GM18499 (cell line): ENCODE results near the gene GNA14.

Source experiments
- ATAC-seq: cut with Tn5 transposase; IDR thresholded peaks from one replicate; pipeline ENCODE4 v1.9.1; 2021; ENCODE audit warnings: moderate number of reproducible peaks; ENCODE audit not compliant: insufficient read depth, unreplicated experiment

The GNA14 gene

DNA sequence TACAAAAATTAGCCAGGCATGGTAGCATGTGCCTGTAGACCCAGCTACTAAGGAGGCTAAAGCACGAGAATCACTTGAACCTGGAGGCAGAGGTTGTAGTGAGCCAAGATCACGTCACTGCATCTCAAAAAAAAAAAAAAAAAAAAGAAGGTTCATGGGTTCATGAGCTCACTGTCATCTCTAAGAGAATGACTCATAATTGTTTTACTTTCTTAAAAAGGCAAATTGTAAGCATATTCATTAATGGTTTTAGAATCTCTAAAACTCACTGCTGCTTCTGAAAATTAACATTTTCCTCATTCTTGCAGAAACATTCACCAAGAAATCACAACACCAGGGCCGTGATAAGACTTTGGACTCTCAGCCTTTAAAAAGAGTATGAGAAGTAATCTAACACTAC, 103.6 kb downstream of the GNA14 start:
- ATAC-seq: no peak

DNA sequence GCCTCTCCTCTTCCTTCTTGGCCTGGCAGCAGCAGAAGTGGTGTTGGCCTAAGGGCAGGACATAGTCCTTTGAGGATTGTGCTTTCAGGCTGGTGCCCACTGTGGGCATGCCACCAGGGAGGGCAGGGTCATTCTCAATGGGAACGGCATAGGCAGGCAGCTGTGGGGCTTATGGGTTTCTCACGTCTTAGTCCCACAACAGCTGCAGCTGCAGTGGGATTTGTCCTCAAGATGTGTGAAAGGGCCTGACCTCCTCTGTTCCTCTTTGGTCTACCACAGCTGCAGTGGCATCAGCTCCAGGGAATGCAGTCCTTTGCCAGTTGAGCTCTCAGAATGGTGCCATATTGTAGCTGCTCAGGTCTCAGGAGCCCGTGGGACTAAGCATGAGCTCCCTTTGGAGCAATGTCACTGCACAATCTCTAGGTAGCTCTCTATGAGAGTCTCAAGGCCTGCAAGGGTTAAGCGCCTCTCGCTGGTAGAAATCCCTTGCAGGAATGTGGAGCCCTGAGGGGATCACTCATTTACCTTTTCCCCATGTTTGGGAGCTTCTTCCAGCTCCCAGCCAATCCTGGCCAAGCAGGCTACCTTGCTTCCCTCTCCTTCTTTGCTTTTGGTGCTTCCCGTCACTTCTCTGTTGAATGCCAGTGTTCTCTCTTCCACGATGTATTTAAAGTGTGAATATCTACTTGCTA, 104.8 kb downstream of the GNA14 start:
- ATAC-seq: no peak

- ATAC-seq: no peak
These were observed 106.5 kb downstream of the GNA14 start for GRCh38 chr9:77541600-77541999.

DNA sequence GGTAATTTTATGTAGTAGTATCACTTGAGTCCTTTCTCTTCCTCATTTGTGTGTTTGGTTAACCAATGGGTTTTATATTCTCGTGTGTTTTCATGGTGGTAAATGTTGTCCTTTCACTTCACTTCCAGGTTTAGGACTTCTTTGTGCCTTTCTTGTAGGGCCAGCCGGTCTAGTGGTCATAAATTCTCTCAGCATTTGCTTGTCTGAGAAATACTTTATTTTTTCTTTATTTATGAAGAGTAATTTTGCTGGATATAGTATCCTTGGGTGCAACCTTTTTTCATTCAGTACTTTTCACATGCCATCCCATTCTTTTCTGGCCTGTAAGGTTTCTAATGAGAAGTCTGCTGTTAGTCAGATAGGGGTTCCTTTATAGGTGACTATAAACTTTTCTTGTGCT, 107.1 kb downstream of the GNA14 start:
- no peak for ATAC-seq

DNA sequence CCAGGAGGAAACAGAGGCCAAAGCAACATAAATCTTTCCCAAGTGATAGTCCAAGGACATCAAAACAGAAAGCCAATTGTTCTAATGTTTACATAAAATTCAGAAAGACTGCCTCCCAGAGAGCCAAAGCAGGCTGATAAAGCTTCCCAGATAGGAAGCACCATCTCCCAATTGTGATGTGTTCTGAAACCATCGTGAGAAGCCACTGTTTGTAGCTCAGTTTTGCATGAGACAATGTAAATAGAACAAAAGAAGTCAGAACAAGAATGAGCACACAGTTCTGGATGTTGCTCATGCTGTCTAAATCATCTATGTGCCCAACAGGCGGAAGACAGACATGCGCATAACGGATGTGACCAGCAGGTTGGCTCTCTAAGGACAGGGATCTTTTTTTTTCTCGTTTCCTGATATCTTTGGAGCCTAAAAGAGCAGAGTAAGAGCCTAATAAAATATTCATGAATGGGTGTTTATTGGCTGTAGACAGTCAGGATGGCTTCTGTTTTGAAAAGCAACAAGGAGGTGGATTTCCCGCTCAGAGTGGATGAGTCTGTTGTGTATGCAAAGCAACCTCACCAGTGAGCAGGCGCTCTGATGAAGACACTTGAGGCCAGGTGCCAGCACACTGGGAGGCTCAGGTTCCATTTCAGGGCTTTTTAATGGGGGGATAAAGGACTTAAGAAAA, 113.6 kb downstream of the GNA14 start:
- ATAC-seq: no peak

- ATAC-seq: no peak
These were observed 114.5 kb downstream of the GNA14 start for GRCh38 chr9:77533671-77534070.

GRCh38 chr9:77532607-77533006, 115.5 kb downstream of the GNA14 start:
- ATAC-seq: no peak

DNA sequence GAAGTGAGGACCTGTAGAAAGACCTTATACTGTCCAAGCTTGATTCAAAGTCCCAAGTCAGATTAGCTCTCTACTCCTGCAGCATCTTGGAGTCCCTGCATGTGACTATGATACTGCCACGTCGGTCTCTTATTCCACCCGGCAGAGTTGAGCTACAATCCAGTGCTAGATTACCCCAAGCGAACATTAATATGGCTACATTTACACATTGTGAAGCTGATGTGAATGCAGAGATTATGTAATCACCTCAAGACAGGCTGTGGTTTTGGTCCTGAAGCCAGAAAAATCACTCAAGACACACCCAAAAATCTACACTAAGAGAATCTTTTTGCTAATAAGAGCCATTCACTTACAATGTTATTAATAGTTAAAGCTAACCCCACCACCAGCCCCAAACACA, 116.7 kb downstream of the GNA14 start:
- no peak for ATAC-seq

DNA sequence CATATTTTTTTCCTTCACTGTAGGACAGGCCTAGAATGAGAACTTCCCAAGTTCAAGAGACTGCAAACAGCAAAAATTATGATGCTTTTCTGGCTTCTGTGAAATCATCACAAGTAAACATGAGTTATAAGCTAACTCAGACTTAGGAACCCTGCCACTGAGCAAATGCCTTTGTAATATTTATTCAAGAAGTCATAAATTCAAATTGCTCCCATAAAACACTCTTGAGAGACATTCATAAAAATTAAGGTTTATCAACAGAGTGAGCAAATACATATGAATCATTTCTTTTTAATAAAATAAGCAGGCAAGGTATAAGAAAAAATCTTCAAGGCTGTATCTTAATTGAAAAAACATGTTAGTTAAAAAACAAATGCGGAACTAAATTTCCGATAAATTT, 124.2 kb downstream of the GNA14 start:
- ATAC-seq: no peak

GRCh38 chr9:77521091-77521490, 127.0 kb downstream of the GNA14 start:
- ATAC-seq: no peak

- ATAC-seq: no peak
These were observed 129.4 kb downstream of the GNA14 start for GRCh38 chr9:77518688-77519087.

DNA sequence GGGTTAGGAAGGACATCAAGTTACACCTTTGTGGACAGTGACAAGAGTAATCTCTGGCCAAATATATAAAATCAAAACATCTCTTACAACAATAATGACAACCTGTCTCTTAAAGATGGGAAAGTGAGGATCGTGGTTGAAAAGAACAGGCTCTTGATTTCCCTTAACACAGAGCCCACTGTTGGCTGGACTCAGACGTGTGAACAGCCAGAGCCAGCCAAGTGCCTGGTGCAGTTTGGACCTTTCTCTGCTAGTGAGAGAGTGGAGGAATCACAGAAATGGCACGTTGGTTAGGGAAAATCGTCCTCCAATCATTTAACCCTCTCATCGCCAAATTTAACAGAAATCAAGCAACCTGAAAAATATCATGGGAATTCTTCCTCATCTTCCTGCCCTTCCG, 131.3 kb downstream of the GNA14 start:
- ATAC-seq: no peak

DNA sequence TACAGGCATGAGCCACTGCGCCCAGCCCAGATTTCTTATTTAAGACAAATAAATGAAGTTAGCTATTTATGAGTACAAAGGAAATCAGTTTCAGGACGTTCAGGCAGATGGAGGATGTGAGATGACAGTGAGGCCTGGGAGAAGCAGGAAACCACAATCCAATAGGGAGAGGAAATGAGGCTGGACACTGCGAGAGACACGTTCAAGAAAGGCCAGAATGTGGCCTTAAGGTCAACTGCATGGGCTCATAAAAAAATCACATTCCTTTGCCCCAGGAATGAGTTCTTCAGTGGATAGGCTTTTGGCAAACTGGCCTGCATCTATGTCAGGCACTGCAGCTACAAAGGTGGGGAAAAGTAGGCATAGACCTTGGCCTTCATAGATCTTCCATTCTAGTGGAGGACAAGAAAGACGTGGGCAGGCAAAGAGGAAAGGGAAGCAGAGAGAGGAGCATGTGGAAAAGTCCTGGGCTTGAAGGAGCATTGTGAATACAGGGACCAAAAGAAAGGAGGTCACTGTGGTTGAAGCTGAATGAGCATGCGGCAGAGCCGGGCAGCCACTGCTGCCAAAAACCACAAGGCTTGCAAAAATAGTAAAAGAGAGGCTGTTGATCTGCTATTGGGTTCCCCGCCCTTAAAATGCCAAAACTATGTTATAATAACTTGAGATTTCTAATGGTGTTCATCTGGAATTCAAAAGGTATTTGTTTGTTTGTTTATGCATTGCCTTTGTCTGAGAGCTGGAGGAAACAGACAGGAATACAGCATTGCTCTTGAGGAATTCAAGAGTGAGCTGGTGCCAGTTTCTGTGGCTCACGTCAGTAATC, 133.0 kb downstream of the GNA14 start:
- ATAC-seq: no peak

- ATAC-seq: no peak
These were observed 134.7 kb downstream of the GNA14 start for GRCh38 chr9:77513457-77513856.

GRCh38 chr9:77512876-77513275, 135.2 kb downstream of the GNA14 start:
- no peak for ATAC-seq

DNA sequence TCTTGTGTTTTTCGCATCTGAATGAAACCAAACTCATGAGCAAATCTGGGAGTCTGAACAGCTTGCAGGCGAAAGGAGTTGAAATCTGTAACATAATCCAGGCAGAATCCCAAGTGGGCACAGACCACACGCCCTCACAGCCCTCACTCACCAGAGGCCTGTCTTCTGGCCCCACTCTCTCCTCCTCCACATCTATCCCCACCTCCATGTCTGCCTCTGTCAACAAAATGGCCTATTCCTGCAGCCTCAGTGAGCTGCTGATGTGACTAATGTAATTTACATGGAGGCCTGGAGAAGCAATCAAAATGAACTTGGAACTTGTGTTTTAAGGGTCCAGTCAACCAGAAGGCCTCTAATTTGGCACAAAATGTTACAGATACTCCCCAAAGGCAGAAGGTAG, 136.6 kb downstream of the GNA14 start:
- ATAC-seq: no peak

DNA sequence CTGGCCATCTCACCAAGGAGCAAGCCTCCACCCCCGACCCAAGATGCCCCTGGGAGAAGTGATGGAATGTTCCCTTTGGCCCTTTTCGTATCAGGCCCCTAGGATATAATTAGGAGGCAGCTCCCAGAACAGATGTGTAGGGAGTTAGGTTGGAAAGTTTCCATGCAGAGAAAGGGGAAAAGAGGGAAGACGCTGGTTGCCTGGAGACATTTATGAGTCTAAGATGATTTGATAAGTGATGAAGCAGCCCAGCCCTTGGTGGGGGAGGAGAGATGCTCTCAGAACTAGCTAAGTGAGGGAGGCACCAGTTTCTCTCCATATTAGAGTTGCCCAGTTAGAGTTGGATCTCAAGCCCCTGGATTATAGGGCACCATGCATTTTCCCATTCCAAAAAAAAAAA, 137.5 kb downstream of the GNA14 start:
- ATAC-seq: no peak

GRCh38 chr9:77508396-77508795, 139.7 kb downstream of the GNA14 start:
- ATAC-seq: no peak

GRCh38 chr9:77507212-77507961, 140.7 kb downstream of the GNA14 start:
- ATAC-seq: no peak

GRCh38 chr9:77505232-77505631, 142.9 kb downstream of the GNA14 start:
- ATAC-seq: no peak

DNA sequence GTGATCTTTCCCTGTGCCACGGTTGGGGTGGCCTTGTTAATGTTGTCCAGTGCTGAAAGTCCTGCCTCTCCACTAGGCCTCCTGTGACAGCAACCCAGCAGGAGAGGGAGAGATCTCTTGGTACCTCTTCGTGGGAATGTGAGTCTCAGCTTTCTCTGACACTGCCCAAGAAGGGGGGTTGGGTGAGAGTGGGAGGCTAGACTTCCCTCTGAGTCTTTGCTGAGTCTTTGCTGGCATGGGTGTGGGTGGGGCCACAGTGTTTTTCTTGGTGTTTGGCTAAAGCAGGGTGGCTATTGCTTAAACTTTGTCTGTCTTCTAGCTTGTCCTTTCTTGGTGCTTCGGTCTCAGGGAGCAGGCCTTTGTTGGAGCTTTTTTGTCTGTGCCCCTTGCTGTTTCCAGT, 145.6 kb downstream of the GNA14 start:
- ATAC-seq: no peak
